GM13976 (cell line): ENCODE results near the gene SLC25A6.

Experiments used
- DNase-seq: peaks from one replicate; pipeline ENCODE4 v3.0.0; 2012; ENCODE audit warnings: low spot score
- in situ Hi-C: fragments of 300-500 bp; cut with MboI; formaldehyde crosslinking; loops from one replicate; pipeline ENCODE4 v1.12.0; 2022; ENCODE audit warnings: low sequenced_read_pairs, mixed read lengths, inconsistent platforms; ENCODE audit not compliant: unreplicated experiment
- TF ChIP-seq, protein P1 (sequence below): IDR thresholded peaks from 2 replicates; pipeline ENCODE4 v1.5.1; 2012; ENCODE audit warnings: borderline replicate concordance, mild to moderate bottlenecking; ENCODE audit not compliant: insufficient read depth; ENCODE audit errors: extremely low read depth, missing control alignments, control extremely low read depth

The SLC25A6 gene

DNA sequence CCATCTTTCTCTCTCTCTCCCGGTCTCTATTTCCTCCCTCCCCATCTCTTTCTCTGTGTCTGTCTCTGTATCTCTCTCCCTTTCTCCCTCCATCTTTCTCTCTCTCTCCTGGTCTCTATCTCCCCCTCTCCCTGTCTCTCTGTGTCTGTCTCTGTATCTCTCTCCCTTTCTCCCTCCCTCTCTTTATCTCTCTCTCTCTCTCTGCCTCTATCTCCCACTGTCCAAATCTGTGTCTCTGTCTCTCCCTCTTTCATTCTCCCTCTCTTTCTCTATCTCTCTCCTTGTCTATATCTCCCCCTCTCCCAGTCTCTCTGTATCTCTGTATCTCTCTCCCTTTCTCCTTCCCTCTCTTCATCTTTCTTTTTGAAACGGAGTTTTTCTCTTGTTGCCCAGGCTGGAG, 31.7 kb downstream of the SLC25A6 start:
- in situ Hi-C loops, result no loop called here
- DNase-seq, result no peak
- TF ChIP-seq, protein P1, sequence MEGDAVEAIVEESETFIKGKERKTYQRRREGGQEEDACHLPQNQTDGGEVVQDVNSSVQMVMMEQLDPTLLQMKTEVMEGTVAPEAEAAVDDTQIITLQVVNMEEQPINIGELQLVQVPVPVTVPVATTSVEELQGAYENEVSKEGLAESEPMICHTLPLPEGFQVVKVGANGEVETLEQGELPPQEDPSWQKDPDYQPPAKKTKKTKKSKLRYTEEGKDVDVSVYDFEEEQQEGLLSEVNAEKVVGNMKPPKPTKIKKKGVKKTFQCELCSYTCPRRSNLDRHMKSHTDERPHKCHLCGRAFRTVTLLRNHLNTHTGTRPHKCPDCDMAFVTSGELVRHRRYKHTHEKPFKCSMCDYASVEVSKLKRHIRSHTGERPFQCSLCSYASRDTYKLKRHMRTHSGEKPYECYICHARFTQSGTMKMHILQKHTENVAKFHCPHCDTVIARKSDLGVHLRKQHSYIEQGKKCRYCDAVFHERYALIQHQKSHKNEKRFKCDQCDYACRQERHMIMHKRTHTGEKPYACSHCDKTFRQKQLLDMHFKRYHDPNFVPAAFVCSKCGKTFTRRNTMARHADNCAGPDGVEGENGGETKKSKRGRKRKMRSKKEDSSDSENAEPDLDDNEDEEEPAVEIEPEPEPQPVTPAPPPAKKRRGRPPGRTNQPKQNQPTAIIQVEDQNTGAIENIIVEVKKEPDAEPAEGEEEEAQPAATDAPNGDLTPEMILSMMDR, result no peak

DNA sequence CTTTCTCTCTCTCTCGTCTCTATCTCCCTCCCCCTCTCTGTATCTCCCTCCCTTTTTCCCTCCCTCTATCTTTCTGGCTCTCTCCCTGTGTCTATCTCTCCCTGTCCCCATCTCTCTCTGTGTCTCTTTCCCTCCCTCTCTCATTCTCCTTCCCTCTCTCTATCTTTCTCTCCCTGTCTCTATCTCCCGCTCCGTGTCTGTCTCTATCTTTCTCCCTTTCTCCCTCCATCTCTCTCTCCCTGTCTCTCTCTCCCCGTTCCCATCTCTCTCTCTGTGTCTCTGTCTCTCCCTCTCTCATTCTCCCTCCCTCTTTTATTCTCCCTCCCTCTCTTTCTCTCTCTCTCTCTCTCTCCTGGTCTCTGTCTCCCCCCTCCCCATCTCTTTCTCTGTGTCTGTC, 32.4 kb downstream of the SLC25A6 start:
- in situ Hi-C loops, result no loop called here
- no peak for DNase-seq
- TF ChIP-seq, protein P1, result no peak

DNA sequence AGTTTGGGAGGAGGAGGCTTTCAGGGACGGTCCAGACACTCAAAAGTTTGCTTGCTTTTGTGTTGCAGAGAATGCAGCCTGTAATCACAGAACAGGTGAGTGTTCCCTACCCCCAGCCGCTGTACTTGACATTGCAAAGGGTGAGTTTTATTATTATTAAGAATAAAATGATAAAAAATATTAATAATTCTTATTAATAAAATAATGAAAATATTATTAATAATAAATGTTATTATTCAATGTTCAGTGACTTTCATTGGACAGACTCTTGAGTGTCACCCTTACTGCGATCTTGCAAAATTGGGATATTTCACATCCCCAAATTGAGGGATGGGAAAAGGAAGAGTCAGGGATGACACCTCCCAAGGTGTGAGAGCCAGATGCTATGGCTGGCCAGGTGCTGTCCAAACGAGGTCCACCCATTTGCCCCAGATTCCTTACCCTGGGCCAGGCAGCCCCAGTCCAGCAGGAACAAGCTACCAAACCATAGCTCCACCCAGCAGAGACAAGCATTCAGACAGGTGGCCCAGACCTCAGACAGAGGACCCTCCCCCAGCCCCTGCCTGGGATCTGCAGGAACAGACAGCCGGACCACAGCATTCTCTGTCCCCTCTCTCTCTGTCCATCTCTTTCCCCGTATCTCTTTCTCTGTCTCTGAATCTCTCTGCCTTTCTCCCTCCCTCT, 33.0 kb downstream of the SLC25A6 start:
- peak; percentile 6 for DNase-seq
- TF ChIP-seq, protein P1, result no peak
- in situ Hi-C loops, result no loop called here

DNA sequence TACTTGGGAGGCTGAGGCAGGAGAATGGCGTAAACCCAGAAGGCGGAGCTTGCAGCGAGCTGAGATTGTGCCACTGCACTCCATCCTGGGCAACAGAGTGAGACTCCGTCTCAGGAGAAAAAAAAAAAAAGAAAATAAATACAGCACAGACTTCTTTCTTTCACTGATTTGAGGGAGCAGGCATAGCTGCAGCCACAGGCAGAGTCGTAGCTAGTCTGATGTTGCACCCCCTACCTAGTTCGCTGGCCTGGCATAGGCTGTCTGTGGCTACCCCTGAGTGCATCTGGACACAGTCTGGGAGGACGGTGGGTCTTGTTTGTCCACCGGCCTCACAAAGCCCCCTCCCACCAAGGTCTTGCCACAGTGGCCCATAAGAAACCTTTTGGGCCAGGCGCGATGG, 33.9 kb downstream of the SLC25A6 start:
- TF ChIP-seq, protein P1, result no peak
- DNase-seq, result no peak
- in situ Hi-C loops, result no loop called here

DNA sequence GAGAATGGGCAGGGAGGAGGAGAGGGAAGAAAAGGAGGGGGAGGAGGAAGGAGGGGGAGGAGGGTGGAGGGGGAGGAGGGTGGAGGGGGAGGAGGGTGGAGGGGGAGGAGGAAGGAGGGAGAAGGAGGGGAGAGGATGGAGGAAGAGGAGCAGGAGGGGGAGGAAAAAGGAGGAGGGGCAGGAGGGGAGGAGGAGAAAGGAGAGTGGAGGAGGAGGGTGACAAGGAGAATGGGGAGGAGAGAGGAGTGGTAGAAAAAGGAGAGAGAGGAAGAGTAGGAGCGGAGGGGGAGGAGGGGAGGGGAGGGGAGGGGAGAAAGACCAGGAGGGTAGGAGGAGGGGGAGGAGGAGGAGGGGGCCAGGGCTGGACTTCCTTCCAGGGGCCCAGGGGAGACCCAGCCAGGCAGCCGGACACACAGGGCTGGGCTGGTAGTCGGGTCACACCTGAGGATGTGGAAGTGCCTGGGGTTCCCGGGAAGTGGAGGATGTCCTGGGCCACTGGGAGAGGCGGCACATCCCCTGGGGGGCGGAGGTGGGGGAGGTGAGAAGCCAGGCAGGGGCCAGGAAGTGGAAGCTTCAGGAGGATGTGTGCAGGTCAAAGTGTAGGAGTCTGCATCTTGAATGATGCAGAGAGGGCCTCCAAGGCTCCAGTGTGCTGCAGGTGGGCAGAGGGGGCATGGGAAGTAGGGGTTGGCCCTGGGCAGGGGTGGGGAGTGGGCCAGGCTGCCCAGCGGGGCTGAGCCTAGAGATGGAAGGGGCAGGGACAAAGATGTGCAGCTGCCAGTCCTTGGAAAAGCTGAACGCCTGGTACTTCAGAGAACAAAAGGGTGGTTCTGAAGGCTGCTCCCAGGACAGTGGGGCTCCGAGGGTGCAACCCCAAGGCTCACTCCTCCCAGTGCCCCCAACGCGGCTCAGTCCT, 36.5 kb downstream of the SLC25A6 start:
- TF ChIP-seq, protein P1, result no peak
- DNase-seq, result peak; percentile 27
- in situ Hi-C loops, result no loop called here

DNA sequence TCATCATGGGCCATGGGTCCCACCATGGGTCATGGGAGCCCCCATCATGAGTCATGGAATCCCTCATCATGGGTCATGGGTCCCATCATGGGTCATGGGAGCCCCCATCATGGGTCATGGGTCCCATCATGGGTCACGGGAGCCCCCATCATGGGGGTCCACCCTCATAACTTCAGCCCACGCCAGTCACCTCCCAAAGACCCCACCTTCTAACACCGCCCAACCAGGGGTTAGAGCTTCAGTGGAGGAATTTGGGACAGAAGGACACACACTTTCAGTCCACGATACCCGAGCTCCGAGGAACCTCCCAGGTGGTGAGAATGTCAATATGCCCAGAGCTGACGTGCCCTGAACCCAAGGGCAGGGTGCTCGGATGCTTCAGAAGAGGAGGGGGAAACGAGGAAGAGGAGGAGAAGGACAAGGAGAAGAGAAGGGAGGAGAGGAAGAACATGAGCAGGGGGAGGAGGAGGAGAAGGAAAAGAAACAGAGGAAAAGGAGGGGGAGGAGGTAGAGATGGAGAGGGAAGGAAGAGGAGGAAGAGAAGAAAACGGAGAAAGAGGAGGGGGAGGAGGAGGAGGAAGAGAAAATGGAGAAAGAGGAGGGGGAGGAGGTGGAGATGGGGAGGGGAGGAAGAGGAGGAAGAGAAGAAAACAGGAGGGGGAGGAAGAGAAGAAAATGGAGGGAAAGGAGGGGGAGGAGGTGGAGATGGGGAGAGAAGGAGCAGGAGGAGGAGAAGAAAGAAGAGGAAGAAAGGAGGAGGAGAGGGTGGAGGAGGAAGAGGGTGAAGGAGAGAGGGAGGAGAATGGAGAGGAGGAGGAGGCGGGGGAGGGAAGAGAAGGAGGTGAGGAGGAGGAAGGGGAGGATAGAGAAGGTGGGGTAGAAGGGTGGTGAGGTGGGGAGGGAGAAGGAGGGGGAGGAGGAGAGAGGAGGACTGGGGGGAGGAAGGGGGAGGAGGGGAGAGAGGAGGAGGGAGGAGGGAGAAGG, 37.6 kb downstream of the SLC25A6 start:
- DNase-seq, result peak; percentile 10
- TF ChIP-seq, protein P1, result no peak
- in situ Hi-C loops, result no loop called here
